ENCODE results near the gene FAM53A. TPM values are rescaled to one million over a fixed set of nuclear protein-coding genes. Genes with fewer than 3 reads are reported as not detected.

Gene FAM53A
- total RNA-seq, 1 experiment from 2014 or later, result 1.6 TPM

- Histone ChIP-seq H3K36me3 (ENCODE audit: insufficient read depth, low read length, poor library complexity, severe bottlenecking) (peaks cover 44% of the 10 kb centered on the region), H3K4me3 (ENCODE audit: low read depth, low read length, poor library complexity, severe bottlenecking) (no peak overlapping the region), H3K4me1 (ENCODE audit: insufficient read depth, low read length, poor library complexity, severe bottlenecking) (peaks cover 29% of the 10 kb centered on the region), H3K9me3 (ENCODE audit: low read depth, low read length, poor library complexity, severe bottlenecking) (no peaks in the 10 kb centered on the region), H3K27ac (ENCODE audit: low read depth, low read length, poor library complexity, severe bottlenecking) (no peak overlapping the region), H3K27me3 (replicated peaks; ENCODE audit: insufficient read depth, low read depth, low read length, poor library complexity) (no peaks in the 10 kb centered on the region)
- no TSS peak for BruUV-seq (replicated peaks)
- POLR2A ChIA-PET (ENCODE audit: low non-redundant PET), result no interaction called here
- CTCF ChIA-PET, result interaction anchor here (2.2 kb wide), 1 partner anchor 15 kb away, joined by 6 read pairs; no protein-coding TSS in a partner anchor
- intact Hi-C loops (cut with micrococcal nuclease; ENCODE audit: unreplicated experiment), result no loop called here
- DNase-seq (ENCODE audit: low spot score), result no peak
- TF ChIP-seq EZH2 (IDR thresholded peaks at IDR 0.05; ENCODE audit: borderline replicate concordance, low read depth, low read length, poor library complexity, severe bottlenecking), result no peak
- TF ChIP-seq, protein P1, sequence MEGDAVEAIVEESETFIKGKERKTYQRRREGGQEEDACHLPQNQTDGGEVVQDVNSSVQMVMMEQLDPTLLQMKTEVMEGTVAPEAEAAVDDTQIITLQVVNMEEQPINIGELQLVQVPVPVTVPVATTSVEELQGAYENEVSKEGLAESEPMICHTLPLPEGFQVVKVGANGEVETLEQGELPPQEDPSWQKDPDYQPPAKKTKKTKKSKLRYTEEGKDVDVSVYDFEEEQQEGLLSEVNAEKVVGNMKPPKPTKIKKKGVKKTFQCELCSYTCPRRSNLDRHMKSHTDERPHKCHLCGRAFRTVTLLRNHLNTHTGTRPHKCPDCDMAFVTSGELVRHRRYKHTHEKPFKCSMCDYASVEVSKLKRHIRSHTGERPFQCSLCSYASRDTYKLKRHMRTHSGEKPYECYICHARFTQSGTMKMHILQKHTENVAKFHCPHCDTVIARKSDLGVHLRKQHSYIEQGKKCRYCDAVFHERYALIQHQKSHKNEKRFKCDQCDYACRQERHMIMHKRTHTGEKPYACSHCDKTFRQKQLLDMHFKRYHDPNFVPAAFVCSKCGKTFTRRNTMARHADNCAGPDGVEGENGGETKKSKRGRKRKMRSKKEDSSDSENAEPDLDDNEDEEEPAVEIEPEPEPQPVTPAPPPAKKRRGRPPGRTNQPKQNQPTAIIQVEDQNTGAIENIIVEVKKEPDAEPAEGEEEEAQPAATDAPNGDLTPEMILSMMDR (conservative IDR thresholded peaks at IDR 0.05; ENCODE audit: low read depth, low read length), result no peak
These were observed 24.5 kb upstream of the FAM53A start for GRCh38 chr4:1708581-1708980.

DNA sequence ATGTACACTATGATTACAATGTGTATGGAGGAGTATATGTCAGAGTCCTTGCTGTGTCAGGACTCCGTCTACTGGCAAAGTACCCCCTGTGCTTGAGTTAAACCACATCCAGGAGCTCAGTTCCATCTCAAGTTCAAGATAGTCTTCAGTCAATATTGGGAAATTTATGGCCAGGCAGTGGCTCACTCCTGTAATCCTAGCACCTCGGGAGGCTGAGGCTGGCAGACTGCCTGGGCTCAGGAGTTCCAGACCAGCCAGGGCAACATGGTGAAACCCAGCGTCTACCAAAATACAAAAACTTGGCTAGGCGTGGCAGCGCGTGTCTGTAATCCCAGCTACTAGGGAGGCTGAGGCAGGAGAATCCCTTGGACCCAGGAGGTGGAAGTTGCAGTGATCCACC is 22.2 kb upstream of the FAM53A start:
- Histone ChIP-seq H3K9me3 (ENCODE audit: low read depth, low read length, poor library complexity, severe bottlenecking) (no peaks in the 10 kb centered on the region), H3K27ac (ENCODE audit: low read depth, low read length, poor library complexity, severe bottlenecking) (no peak overlapping the region), H3K27me3 (replicated peaks; ENCODE audit: insufficient read depth, low read depth, low read length, poor library complexity) (no peaks in the 10 kb centered on the region), H3K4me1 (ENCODE audit: insufficient read depth, low read length, poor library complexity, severe bottlenecking) (peaks cover 29% of the 10 kb centered on the region), H3K4me3 (ENCODE audit: low read depth, low read length, poor library complexity, severe bottlenecking) (no peak overlapping the region), H3K36me3 (ENCODE audit: insufficient read depth, low read length, poor library complexity, severe bottlenecking) (peaks cover 65% of the 10 kb centered on the region)
- CTCF ChIA-PET, result no interaction called here
- DNase-seq (ENCODE audit: low spot score), result no peak
- POLR2A ChIA-PET (ENCODE audit: low non-redundant PET), result no interaction called here
- TF ChIP-seq, protein P1 (conservative IDR thresholded peaks at IDR 0.05; ENCODE audit: low read depth, low read length), result no peak
- no peak for TF ChIP-seq EZH2 (IDR thresholded peaks at IDR 0.05; ENCODE audit: borderline replicate concordance, low read depth, low read length, poor library complexity, severe bottlenecking)
- intact Hi-C loops (cut with micrococcal nuclease; ENCODE audit: unreplicated experiment), result no loop called here
- no TSS peak for BruUV-seq (replicated peaks)

DNA sequence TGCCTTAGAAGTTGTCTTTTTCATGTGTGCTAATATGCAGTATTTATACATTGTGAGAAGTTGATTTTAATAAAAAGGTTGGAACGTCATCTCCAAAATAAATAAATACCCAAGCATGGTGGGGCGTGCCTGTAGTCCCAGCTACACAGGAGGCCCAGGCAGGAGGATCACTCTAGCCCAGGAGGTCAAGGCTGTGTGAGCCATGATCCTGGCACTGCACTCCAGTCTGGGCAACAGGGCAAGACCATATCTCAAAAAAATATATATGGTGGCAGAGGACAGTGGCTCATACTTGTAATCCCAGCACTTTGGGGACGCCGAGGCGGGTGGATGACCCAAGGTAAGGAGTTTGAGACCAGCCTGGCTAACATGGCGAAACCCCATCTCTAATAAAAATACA is 21.6 kb upstream of the FAM53A start:
- H3K27ac ChIP-seq (ENCODE audit: low read depth, low read length, poor library complexity, severe bottlenecking), result no peak overlapping the region
- peaks cover 69% of the 10 kb centered on the region for H3K36me3 ChIP-seq (ENCODE audit: insufficient read depth, low read length, poor library complexity, severe bottlenecking)
- intact Hi-C loops (cut with micrococcal nuclease; ENCODE audit: unreplicated experiment), result no loop called here
- H3K27me3 ChIP-seq (replicated peaks; ENCODE audit: insufficient read depth, low read depth, low read length, poor library complexity), result no peaks in the 10 kb centered on the region
- H3K9me3 ChIP-seq (ENCODE audit: low read depth, low read length, poor library complexity, severe bottlenecking), result no peaks in the 10 kb centered on the region
- DNase-seq (ENCODE audit: low spot score), result no peak
- no TSS peak for BruUV-seq (replicated peaks)
- H3K4me1 ChIP-seq (ENCODE audit: insufficient read depth, low read length, poor library complexity, severe bottlenecking), result peaks cover 29% of the 10 kb centered on the region
- POLR2A ChIA-PET (ENCODE audit: low non-redundant PET), result no interaction called here
- H3K4me3 ChIP-seq (ENCODE audit: low read depth, low read length, poor library complexity, severe bottlenecking), result no peak overlapping the region
- TF ChIP-seq EZH2 (IDR thresholded peaks at IDR 0.05; ENCODE audit: borderline replicate concordance, low read depth, low read length, poor library complexity, severe bottlenecking), result no peak
- TF ChIP-seq, protein P1 (conservative IDR thresholded peaks at IDR 0.05; ENCODE audit: low read depth, low read length), result no peak
- CTCF ChIA-PET, result no interaction called here
